ENCODE measurements around the gene ACAA1.
A peak's percentile ranks its signal among the peaks of the same experiment; 100 is the strongest.
"Not testable (repeated sequence)": the region's sequence is repeated elsewhere in the genome, so short reads cannot be mapped to it uniquely, and the experiment has no call there.

ACAA1 gene

DNA sequence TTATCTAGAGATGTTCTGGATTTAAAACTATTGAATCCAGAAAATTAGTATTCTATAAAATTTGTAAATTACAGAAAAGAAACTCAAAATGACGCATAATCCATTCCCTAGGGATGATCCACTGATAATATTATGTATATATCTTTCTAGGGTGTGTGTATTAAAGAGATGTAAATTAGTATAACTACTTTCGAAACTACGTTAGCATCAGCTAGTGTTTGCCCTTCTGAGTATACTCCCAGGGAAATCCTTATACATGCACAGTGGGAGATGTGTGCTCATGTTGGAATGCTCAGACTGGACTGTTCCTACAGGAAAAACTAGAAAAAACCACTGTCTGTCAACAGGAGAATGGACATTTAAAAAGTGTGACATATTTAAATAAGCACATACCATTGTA is 36.4 kb downstream of the ACAA1 start:
- no peak for DNase-seq

DNA sequence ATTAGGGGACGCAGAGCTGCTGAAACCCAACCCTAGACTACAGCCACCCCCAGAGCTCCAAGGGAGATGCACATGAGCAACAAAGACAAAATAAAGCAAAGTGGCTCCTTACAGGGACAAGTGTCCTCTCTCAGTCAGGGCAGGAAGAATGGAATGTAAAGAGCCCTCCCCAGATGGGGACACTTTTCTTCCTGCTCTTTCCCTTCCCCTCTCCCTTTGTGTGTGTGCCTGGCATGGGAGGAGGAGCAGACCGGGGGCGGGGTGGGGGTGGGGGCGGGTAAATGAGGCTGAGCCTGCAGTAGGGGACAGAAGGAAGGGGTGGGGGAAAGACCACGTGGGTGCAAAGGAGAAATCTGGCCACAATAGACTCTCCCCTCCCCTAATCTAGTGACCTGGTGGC is 37.4 kb downstream of the ACAA1 start:
- DNase-seq = no peak

DNA sequence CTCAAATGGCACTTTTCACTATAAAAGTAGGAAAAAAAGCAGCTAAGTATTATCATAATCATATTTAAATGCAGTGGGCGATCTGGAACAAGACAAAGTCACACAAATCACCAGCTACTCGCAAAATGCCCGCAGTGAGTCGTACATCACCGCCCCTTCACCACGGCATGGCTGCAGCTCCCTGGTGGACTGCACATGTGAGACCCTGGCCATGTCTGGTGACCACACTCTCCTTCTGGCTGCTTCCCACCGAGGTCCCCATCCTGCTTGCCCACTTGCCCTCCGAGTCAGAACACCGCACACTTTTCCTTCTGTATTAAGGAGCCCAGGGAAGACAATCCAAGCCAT is 38.6 kb downstream of the ACAA1 start:
- no peak for DNase-seq

DNA sequence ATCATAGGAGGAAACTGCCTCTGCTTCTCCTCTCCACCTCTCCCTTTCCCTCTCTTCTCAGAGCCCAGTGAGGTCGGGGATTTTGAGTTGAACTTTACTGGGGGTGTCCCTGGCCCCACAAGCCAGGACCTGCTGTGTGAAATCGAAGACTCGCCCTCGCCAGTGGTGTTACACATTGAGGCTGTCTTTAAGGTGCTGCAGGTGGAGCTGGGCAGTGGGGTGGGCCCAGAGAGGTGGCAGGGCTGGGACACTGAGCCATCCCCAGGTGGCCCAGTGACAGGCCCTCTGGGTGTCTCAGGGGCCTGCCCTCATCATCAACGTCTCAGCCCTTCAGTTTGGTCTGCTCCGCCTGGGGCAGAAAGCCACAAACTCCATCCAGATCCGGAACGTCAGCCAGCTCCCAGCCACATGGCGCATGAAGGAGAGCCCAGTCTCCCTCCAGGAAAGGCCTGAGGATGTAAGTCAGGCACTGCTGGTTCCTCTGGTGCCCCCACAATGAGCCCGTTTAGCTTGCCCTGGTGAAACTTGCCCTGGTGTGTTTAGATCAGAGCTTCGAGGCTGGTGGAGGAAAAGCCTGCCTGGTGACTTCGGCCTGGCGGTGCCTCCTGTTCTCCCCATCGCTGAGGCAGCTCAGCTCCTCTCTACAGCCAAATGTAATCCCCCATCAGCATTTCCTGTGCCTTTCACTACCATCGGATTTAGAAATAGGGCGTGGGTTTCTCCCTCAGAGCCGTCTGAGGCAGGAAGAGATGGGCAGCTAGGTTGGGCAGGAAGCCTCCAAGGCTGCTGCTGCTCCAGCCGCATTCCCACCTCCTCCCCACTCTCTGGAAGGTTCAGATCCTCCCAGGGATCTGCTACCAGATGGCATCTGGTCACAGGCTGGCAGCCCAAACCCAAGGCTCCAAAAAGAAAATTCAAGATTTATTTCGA is 39.2 kb downstream of the ACAA1 start:
- DNase-seq = no peak

DNA sequence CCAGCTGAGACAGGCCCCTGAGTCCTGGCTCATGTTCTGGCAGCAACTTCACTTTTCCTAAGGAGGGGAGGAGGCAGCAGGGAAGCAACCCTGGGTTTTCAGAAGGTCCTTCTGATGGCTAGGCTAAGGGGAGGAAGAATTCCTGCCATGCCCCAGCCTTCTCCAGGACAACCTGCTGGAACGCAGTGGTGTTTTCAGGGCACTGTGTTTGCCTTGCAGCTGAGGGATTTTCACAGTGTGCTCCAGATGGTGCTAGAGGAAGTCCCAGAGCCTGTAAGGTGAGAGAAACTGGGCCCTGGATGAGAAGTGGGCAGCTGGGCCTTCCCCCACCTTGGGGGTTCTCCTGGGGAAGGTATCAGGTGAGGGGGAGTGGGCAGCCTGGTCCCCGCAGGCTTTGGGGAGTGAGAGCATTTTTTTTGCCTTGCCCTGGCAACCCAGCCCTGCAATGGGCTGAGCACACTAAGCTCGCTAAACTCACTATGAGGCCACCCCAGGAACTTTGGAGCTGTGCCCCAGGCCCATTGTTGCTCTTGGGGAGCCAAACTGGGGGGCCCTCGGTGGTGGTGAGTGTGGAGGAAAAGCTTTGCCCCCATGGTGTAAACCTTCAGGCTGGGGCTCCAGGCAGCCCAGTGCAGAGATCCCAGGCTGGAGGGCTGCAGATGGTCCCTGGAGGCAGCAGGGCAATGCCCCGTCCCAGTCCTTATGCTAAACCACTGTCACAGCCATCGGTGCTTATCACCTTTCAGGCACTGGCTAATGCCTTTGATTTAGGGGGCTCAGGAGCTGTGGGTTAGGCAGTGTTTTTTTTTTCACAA is 41.1 kb downstream of the ACAA1 start:
- DNase-seq = no peak

- DNase-seq = no peak
Observed at GRCh38 chr3:38094999-38095398, 41.9 kb downstream of the ACAA1 start.

DNA sequence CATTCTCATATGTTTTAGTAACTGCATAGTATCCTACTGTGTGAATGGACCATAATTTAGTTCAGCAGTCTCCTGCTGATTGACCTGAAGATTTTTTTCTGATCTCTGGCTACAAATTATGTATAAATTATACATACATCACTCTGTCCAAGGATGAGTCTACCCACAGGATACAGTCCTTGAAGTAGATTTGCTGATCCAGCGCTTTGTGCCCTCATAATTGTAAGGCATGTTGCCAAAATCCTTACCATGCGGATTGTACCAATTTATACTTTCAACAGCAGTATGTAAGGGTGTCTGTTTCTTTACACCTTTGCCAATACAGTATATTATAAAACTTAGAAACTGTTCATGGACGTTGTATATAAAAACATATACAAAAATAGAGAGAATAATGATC is 46.5 kb downstream of the ACAA1 start:
- DNase-seq = no peak

DNA sequence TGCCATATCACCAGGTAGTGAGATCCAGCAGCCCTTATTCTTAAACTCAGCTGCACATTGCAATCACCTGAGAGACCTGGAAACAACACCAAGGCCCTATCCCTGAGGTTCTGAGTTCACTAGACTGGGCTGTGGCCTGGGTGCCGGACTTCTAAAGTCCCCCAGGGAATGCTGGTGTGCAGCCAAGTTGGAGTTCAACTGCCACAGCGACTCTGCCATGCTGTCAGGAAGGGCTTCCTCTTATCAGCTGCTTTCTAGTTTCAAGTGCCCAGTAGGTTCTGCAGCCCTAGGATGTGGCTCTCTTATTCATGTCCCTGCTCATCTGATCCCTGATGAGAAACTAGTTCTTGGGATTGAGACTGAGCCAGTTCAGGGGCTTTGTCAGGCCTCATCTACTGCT is 47.8 kb downstream of the ACAA1 start:
- no peak for DNase-seq

- no peak for DNase-seq
Observed at GRCh38 chr3:38088126-38089078, 48.5 kb downstream of the ACAA1 start.

DNA sequence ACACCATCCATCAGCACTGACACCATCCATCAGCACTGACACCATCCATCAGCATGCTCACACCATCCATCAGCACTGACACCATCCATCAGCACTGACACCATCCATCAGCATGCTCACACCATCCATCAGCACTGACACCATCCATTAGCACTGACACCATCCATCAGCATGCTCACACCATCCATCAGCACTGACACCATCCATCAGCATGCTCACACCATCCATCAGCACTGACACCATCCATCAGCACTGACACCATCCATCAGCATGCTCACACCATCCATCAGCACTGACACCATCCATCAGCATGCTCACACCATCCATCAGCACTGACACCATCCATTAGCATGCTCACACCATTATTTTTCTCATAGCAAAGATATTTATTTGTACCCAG is 49.6 kb downstream of the ACAA1 start:
- DNase-seq = not testable (repeated sequence)

DNA sequence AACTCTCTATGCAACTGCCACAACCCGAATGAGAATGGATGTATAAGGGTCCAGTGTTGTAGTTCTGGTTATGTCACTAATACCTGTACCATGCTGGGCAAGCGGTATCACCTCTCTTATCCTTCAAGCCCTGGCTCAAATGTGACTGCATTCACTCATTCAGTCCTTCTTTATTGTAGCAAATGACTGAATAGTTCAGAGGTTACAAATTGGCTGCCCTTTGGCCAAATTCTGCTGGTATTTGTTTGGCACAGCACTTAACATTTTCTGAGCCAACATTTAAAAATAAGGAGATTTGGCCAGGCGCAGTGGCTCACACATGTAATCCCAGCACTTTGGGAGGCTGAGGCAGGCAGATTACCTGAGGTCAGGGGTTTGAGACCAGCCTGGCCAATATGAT is 50.4 kb downstream of the ACAA1 start:
- no peak for DNase-seq

DNA sequence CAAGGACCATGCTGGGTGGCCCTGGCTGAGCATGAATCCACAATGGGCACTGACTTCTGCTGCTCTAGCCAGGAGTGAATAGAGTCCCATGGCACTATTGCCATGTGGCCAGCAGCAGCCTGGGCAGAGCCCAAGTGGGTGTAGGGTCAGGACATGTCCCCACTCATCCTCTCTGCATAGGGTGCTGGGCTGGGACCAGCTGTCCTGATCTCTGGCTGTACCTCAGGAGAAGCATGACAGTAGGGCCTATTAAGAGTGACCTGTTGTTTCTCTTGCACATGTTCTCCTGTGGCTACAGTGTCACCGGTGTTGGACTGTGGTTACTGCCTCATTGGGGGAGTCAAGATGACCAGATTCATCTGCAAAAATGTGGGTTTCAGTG is 51.0 kb downstream of the ACAA1 start:
- DNase-seq = no peak

- DNase-seq = no peak
Observed at GRCh38 chr3:38085311-38085942, 51.5 kb downstream of the ACAA1 start.

DNA sequence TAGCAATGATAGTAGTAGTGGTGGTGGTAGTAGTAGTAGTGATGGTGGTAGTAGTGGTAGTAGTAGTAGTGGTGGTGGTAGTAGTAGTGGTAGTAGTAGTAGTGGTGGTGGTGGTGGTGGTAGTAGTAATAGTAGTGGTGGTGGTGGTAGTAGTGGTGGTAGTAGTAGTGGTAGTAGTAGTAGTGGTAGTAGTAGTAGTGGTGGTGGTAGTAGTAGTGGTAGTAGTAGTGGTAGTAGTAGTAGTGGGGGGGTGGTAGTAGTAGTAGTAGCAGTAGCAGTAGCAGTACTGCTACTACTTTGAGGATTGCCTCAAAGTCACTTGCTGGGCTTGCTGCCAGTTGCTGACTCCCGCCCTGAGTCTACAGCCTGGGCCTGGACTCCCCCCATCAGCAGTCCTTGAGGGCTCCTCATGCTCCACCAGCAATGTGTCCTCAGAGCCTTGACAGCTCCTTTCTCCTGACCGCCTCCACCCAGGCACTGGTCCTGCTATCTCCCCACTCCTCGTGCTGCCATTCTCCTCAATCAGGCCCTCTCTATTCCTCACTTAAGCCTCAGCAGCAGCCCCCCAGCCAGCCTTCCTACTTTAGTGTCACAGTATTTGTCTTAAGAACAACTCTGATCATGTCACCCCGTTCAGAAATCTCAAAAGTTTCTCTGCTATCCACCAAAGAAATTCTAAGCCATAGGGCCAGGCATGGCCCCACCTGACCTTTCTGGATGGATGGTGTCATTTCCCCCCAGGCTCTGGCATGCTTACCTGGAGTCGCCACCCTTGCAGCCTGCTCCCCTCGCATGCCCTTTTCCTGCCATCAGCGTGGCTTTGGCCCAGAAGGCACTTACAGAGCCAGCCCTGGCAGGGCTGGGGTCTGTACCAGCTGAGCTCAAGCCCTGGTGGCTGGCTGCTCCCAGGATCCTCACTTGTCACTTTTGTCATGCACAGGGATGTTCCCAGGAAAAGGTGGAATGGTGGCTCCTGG is 52.3 kb downstream of the ACAA1 start:
- DNase-seq = peak; percentile 25

DNA sequence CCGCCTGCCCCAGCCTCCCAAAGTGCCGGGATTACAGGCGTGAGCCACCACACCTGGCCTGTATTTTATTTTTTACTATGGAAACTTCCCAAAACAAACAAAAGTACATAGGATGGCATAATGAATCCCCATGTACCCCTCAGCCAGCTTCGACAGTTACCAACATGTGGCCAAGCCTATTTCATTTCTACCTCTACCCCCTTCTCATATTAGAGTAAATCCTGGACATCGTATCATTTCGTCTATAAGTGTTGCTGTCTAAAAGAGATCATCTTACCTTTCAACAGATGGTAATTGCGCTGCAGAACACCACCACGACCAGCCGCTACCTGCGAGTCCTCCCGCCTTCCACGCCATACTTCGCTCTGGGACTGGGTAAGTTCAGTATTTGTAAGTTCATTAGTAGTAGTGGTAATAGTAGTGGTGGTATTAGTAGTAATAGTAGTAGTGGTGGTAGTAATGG is 53.0 kb downstream of the ACAA1 start:
- no peak for DNase-seq

- DNase-seq = not testable (repeated sequence)
Observed at GRCh38 chr3:38083254-38083653, 53.7 kb downstream of the ACAA1 start.

GRCh38 chr3:38082296-38082695 is 54.6 kb downstream of the ACAA1 start:
- not testable (repeated sequence) for DNase-seq

DNA sequence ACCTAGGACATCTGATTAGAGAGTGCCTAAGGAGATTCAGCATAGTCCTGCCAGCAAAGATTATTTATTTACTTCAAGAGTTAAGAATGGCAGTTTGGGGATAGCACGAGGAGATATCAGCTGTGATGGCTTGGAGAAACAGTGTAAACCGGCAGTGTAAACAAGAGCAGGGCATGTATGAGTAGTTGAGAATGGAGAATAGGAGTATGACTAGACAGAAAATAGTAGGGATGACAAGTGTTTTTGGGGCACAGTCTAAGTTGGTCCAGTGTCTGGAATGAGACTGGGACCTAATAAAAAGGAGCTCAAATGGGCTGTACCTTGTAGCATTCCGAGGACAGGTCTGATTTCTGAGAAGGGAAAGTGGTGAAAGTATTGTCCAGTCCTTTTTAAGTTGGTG is 59.9 kb downstream of the ACAA1 start:
- DNase-seq = not testable (repeated sequence)

Data from CD4-positive, alpha-beta T cell treated with Interleukin-21 for 1 hour (primary cell).